Spleen (tissue), 7 donors: ENCODE measurements around the gene SLC49A4.

ENCODE experiments used
- POLR2A ChIP-seq, 3 donors: fragments of 450-650 bp; IDR thresholded peaks; one replicate each; pipeline ENCODE4 v1.5.1; 2017; ENCODE audit warnings: antibody characterized with exemption in 3 of 3, mild to moderate bottlenecking in 1 of 3
- TF ChIP-seq, protein P1 (sequence below), 11 experiments: fragments of 200-600 bp in 7 of 11; fragments of 450-650 bp in 4 of 11; sonication (generic) in 4 of 11; IDR thresholded peaks in 8 of 11; conservative IDR thresholded peaks in 3 of 11; 1 replicate in 7 of 11; 2 replicates in 4 of 11; pipeline versions ENCODE4 v1.4.0 to v1.8.0; 2016 to 2021; ENCODE audit warnings: antibody characterized with exemption in 11 of 11, inconsistent platforms in 4 of 11, mild to moderate bottlenecking in 1 of 11
- donor health status: DM: no; HTN: no; CAD: no; lungs with moderate emphysema.
- donor health status: DM: no; HTN: no; CAD: no.
- donor health status: DM: no; HTN: no; CAD: no.

DNA sequence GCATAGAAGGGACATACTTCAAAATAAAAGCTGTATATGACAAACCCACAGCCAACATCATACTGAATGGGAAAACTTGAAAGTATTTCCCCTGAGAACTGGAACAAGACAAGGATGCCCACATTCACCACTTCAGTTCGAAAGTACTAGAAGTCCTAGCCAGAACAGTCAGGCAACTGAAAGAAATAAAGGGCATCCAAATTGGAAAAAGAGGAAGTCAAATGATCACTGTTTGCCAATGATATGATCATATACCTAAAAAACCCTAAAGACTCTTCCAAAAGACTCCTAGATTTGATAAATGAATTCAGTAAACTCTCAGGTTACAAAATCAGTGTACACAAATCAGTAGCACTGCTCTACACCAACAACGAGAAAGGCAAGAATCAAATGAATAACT, 40.7 kb downstream of the SLC49A4 start:
- TF ChIP-seq, protein P1, sequence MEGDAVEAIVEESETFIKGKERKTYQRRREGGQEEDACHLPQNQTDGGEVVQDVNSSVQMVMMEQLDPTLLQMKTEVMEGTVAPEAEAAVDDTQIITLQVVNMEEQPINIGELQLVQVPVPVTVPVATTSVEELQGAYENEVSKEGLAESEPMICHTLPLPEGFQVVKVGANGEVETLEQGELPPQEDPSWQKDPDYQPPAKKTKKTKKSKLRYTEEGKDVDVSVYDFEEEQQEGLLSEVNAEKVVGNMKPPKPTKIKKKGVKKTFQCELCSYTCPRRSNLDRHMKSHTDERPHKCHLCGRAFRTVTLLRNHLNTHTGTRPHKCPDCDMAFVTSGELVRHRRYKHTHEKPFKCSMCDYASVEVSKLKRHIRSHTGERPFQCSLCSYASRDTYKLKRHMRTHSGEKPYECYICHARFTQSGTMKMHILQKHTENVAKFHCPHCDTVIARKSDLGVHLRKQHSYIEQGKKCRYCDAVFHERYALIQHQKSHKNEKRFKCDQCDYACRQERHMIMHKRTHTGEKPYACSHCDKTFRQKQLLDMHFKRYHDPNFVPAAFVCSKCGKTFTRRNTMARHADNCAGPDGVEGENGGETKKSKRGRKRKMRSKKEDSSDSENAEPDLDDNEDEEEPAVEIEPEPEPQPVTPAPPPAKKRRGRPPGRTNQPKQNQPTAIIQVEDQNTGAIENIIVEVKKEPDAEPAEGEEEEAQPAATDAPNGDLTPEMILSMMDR (IDR thresholded peaks at IDR 0.05 in 8 of 11, conservative IDR thresholded peaks at IDR 0.05 in 3 of 11), result no peak
- TF ChIP-seq POLR2A (IDR thresholded peaks at IDR 0.05), result no peak
